Activated CD4-positive, alpha-beta T cell treated with anti-CD3 and anti-CD28 coated beads for 36 hours (primary cell): ENCODE data around the gene SLC22A4. TPM values are rescaled to one million over a fixed set of nuclear protein-coding genes. Genes with fewer than 3 reads are reported as not detected.

ENCODE experiments used
- ATAC-seq: fragments of 200-7000 bp; cut with Tn5 transposase; one replicate; pipeline ENCODE4 v1.10.0; 2021; ENCODE audit warnings: mild to moderate bottlenecking, moderate library complexity
- CTCF ChIA-PET: fragments of 350-600 bp; sonication (Branson Sonifier 250); formaldehyde crosslinking; loops from one replicate; lab custom pipeline; 2021; ENCODE audit warnings: antibody characterized with exemption; lab: Charles Lee
- POLR2A ChIA-PET: fragments of 350-600 bp; sonication (Branson Sonifier 250); formaldehyde crosslinking; loops from one replicate; lab custom pipeline; 2021; ENCODE audit warnings: antibody characterized with exemption, inconsistent platforms; lab: Charles Lee
- DNase-seq: peaks from one replicate; pipeline ENCODE4 v3.0.0-alpha.2; 2020
- H3K27ac Mint-ChIP-seq: one replicate; pipeline ENCODE4 v1.8.0; 2021; ENCODE audit warnings: mixed read lengths
- H3K27me3 Mint-ChIP-seq: one replicate; pipeline ENCODE4 v1.8.0; 2021; ENCODE audit warnings: mixed read lengths
- H3K36me3 Mint-ChIP-seq: one replicate; pipeline ENCODE4 v1.8.0; 2021; ENCODE audit warnings: low read depth, mixed read lengths
- H3K4me1 Mint-ChIP-seq: one replicate; pipeline ENCODE4 v1.8.0; 2021; ENCODE audit warnings: mixed read lengths
- H3K4me3 Mint-ChIP-seq: one replicate; pipeline ENCODE4 v1.8.0; 2021; ENCODE audit warnings: mild to moderate bottlenecking, moderate library complexity, mixed read lengths
- H3K9me3 Mint-ChIP-seq: one replicate; pipeline ENCODE4 v1.8.0; 2021; ENCODE audit warnings: low read depth, mixed read lengths
- intact Hi-C, 2 experiments: fragments of 100-400 bp; cut with DNase I in 1 of 2; cut with micrococcal nuclease in 1 of 2; formaldehyde crosslinking; loops; one replicate each; pipeline versions ENCODE4 v1.14.2 to v1.15.1; 2022 to 2024; cut with DNase I, micrococcal nuclease
- total RNA-seq, 2 experiments: library from RNA; stranded (reverse); gene quantifications; one replicate each; pipeline ENCODE4 v1.2.3, GENCODE V29; 2021

The SLC22A4 gene
- total RNA-seq, 2 experiments from 2014 or later = 0.66 to 1.1 TPM

- CTCF ChIA-PET = interaction anchor here (0.7 to 19.4 kb wide), 5 partner anchors 11 to 562 kb away, joined by 3 to 308 read pairs (median 3); partner anchors contain the start of gene LEAP2
- Mint-ChIP-seq H3K4me3 (no peak overlapping the region), H3K4me1 (peaks cover 27% of the 10 kb centered on the region), H3K9me3 (no peaks in the 10 kb centered on the region), H3K27me3 (no peaks in the 10 kb centered on the region), H3K36me3 (no peaks in the 10 kb centered on the region), H3K27ac (no peak overlapping the region)
- intact Hi-C loops = loop anchor here (1.0 to 5.0 kb wide), 3 partner anchors 320 to 438 kb away; no protein-coding TSS in a partner anchor
- ATAC-seq = no peak
- POLR2A ChIA-PET = no interaction called here
- no peak for DNase-seq
Observed at GRCh38 chr5:132384506-132385050, 90.4 kb downstream of the SLC22A4 start.

GRCh38 chr5:132385326-132386105 lies 91.3 kb downstream of the SLC22A4 start:
- Mint-ChIP-seq H3K4me3 (no peak overlapping the region), H3K36me3 (no peaks in the 10 kb centered on the region), H3K27ac (no peak overlapping the region), H3K4me1 (peaks cover 36% of the 10 kb centered on the region), H3K9me3 (no peaks in the 10 kb centered on the region), H3K27me3 (no peaks in the 10 kb centered on the region)
- DNase-seq (peak; percentile 83), ATAC-seq (peak; percentile 72)
- ChIA-PET POLR2A (interaction anchor here (0.5 kb wide), 1 partner anchor 111 kb away, joined by 3 read pairs; no protein-coding TSS in a partner anchor), CTCF (interaction anchor here (0.7 to 19.4 kb wide), 18 partner anchors 10 to 435 kb away, joined by 3 to 308 read pairs (median 6); no protein-coding TSS in a partner anchor)
- intact Hi-C loops = loop anchor here (1.0 to 5.0 kb wide), 10 partner anchors 25 to 437 kb away; no protein-coding TSS in a partner anchor

GRCh38 chr5:132386644-132387286 lies 92.6 kb downstream of the SLC22A4 start:
- H3K27ac Mint-ChIP-seq = peak overlapping the region; percentile 29
- H3K9me3 Mint-ChIP-seq = no peaks in the 10 kb centered on the region
- H3K27me3 Mint-ChIP-seq = no peaks in the 10 kb centered on the region
- intact Hi-C loops = loop anchor here (1.0 to 5.0 kb wide), 8 partner anchors 24 to 436 kb away; no protein-coding TSS in a partner anchor
- no peak overlapping the region for H3K4me3 Mint-ChIP-seq
- ATAC-seq = peak; percentile 87
- peak; percentile 88 for DNase-seq
- ChIA-PET CTCF (interaction anchor here (0.6 to 19.4 kb wide), 35 partner anchors 8 to 751 kb away, joined by 3 to 308 read pairs (median 5); partner anchors contain the start of gene SLC22A5), POLR2A (interaction anchor here (0.5 to 1.3 kb wide), 5 partner anchors 92 to 115 kb away, joined by 3 to 7 read pairs (median 3); no protein-coding TSS in a partner anchor)
- no peaks in the 10 kb centered on the region for H3K36me3 Mint-ChIP-seq
- H3K4me1 Mint-ChIP-seq = peaks cover 40% of the 10 kb centered on the region

DNA sequence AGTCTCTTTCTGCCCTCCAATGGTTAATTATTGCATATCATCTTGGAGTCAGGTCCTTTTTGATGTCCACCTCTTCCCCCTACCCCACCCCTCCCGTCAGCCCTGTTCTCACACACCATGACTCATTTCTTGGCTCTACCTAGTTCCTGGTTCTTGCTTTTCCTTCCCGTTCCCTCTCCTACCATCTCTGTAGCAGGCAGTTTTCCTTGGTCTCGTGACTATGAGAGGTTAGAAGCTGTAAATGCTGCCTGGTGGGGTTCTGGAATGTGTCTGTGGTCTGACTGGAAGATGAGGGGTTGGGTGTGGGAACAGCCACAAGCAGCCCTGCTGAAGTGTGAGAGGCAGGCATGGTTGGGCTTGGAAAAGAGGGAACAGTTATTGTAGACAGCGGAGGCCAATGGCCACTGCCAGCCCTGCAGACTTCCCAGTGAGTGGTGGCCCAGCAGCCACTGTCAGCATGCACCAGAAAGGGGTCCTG lies 93.5 kb downstream of the SLC22A4 start:
- H3K27ac Mint-ChIP-seq = no peak overlapping the region

GRCh38 chr5:132388244-132389050 lies 94.3 kb downstream of the SLC22A4 start:
- H3K36me3 Mint-ChIP-seq = no peaks in the 10 kb centered on the region
- no peak overlapping the region for H3K27ac Mint-ChIP-seq
- no peaks in the 10 kb centered on the region for H3K27me3 Mint-ChIP-seq
- H3K4me3 Mint-ChIP-seq = no peak overlapping the region
- ATAC-seq (no peak), DNase-seq (no peak)
- intact Hi-C loops = loop anchor here in 1 of 2 experiments (5.0 kb wide), 1 partner anchor 434 kb away; no protein-coding TSS in a partner anchor
- CTCF ChIA-PET = interaction anchor here (0.6 to 19.4 kb wide), 12 partner anchors 13 to 984 kb away, joined by 3 to 308 read pairs (median 4); no protein-coding TSS in a partner anchor
- H3K9me3 Mint-ChIP-seq = no peaks in the 10 kb centered on the region
- POLR2A ChIA-PET = interaction anchor here (0.8 to 1.4 kb wide), 2 partner anchors 92 to 108 kb away, joined by 3 to 4 read pairs; no protein-coding TSS in a partner anchor
- peaks cover 55% of the 10 kb centered on the region for H3K4me1 Mint-ChIP-seq

More for the DNA sequence above, 93.5 kb downstream of the SLC22A4 start:
- Mint-ChIP-seq H3K4me1 (peaks cover 48% of the 10 kb centered on the region), H3K9me3 (no peaks in the 10 kb centered on the region), H3K4me3 (no peak overlapping the region), H3K27me3 (no peaks in the 10 kb centered on the region), H3K36me3 (no peaks in the 10 kb centered on the region)
- no peak for ATAC-seq
- POLR2A ChIA-PET = interaction anchor here (1.4 kb wide), 1 partner anchor 93 kb away, joined by 3 read pairs; no protein-coding TSS in a partner anchor
- intact Hi-C loops = loop anchor here (2.0 to 5.0 kb wide), 3 partner anchors 23 to 435 kb away; no protein-coding TSS in a partner anchor
- CTCF ChIA-PET = interaction anchor here (0.5 to 19.4 kb wide), 17 partner anchors 14 to 985 kb away, joined by 3 to 308 read pairs (median 5); partner anchors contain the start of gene SLC22A5
- no peak for DNase-seq

DNA sequence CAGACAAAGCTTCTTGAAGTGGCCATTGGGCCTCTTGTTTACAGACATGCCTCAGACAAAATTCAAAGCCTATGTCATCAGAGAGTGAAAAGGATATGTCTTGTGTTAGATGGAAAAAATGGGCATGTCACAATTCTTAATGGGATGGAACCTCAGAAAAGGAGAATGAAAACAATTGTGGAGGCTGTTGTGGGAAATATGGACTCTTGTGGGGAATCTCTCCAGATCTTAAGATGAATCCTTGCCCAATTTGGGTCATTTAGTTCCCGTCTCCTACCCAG lies 94.8 kb downstream of the SLC22A4 start:
- H3K27me3 Mint-ChIP-seq = no peaks in the 10 kb centered on the region
- H3K4me3 Mint-ChIP-seq = no peak overlapping the region
- no peaks in the 10 kb centered on the region for H3K36me3 Mint-ChIP-seq
- H3K9me3 Mint-ChIP-seq = no peaks in the 10 kb centered on the region
- DNase-seq = no peak
- ChIA-PET POLR2A (interaction anchor here (0.8 kb wide), 1 partner anchor 108 kb away, joined by 4 read pairs; no protein-coding TSS in a partner anchor), CTCF (interaction anchor here (0.8 to 19.4 kb wide), 4 partner anchors 22 to 120 kb away, joined by 3 to 308 read pairs (median 18); no protein-coding TSS in a partner anchor)
- H3K27ac Mint-ChIP-seq = no peak overlapping the region
- ATAC-seq = no peak
- peaks cover 55% of the 10 kb centered on the region for H3K4me1 Mint-ChIP-seq
- intact Hi-C loops = loop anchor here in 1 of 2 experiments (5.0 kb wide), 1 partner anchor 433 kb away; no protein-coding TSS in a partner anchor

DNA sequence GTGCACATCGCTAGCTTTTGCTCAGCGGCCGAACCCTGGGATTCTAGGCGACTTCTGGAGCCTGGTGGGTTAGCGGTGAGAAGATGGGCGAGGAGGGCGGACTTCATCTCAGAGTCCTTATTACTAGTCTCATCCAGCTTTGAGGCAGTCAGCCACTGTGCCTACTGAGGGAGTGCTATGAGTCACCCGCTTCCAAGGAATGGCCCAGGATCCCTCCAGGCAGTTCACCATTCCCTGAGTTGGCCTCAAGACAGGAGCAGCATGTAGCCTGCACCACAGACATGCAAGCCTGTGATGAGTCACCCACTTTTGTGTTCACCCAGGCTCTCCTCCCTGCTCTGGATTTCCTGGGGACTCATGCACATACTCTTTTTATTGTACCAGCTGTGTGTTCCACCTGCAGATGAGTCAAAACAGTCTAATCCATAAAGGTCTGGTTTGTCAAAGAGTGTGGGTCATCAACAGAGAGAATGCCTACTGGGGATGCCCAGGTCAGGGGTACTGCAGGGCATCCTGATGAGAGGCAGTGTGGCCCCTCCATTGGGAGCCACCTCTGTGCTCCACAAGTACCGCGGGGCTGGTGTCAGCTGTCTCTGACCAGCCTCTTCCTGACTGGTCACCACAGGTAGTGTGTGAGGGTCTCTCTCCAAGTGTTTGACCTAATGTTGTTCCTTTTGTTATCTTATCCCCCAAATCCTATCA lies 95.5 kb downstream of the SLC22A4 start:
- Mint-ChIP-seq H3K4me3 (no peak overlapping the region), H3K36me3 (no peaks in the 10 kb centered on the region), H3K4me1 (peaks cover 61% of the 10 kb centered on the region), H3K27ac (no peak overlapping the region), H3K9me3 (no peaks in the 10 kb centered on the region), H3K27me3 (no peaks in the 10 kb centered on the region)
- ATAC-seq (peak; percentile 60), DNase-seq (peak; percentile 56)
- POLR2A ChIA-PET = interaction anchor here (0.6 to 1.5 kb wide), 3 partner anchors 91 to 761 kb away, joined by 3 read pairs; no protein-coding TSS in a partner anchor
- intact Hi-C loops = loop anchor here in 1 of 2 experiments (5.0 kb wide), 1 partner anchor 433 kb away; no protein-coding TSS in a partner anchor
- CTCF ChIA-PET = interaction anchor here (0.7 to 19.4 kb wide), 8 partner anchors 21 to 451 kb away, joined by 3 to 308 read pairs (median 4); no protein-coding TSS in a partner anchor

GRCh38 chr5:132391247-132391646 lies 97.1 kb downstream of the SLC22A4 start:
- Mint-ChIP-seq H3K4me1 (peaks cover 64% of the 10 kb centered on the region), H3K27ac (peak overlapping the region; percentile 33), H3K4me3 (no peak overlapping the region), H3K27me3 (no peaks in the 10 kb centered on the region), H3K9me3 (no peaks in the 10 kb centered on the region), H3K36me3 (no peaks in the 10 kb centered on the region)
- no peak for ATAC-seq
- ChIA-PET CTCF (interaction anchor here (0.8 to 19.4 kb wide), 5 partner anchors 15 to 422 kb away, joined by 3 to 308 read pairs (median 4); no protein-coding TSS in a partner anchor), POLR2A (interaction anchor here (1.0 kb wide), 1 partner anchor 96 kb away, joined by 3 read pairs; no protein-coding TSS in a partner anchor)
- intact Hi-C loops = no loop called here
- no peak for DNase-seq

GRCh38 chr5:132391870-132392269 lies 97.7 kb downstream of the SLC22A4 start:
- ChIA-PET CTCF (interaction anchor here (0.6 to 19.4 kb wide), 5 partner anchors 12 to 110 kb away, joined by 3 to 308 read pairs (median 4); no protein-coding TSS in a partner anchor), POLR2A (interaction anchor here (1.0 kb wide), 1 partner anchor 96 kb away, joined by 3 read pairs; no protein-coding TSS in a partner anchor)
- H3K4me3 Mint-ChIP-seq = no peak overlapping the region
- ATAC-seq (peak; percentile 50), DNase-seq (no peak)
- no peaks in the 10 kb centered on the region for H3K36me3 Mint-ChIP-seq
- intact Hi-C loops = no loop called here
- H3K4me1 Mint-ChIP-seq = peaks cover 64% of the 10 kb centered on the region
- no peaks in the 10 kb centered on the region for H3K27me3 Mint-ChIP-seq
- H3K27ac Mint-ChIP-seq = peak overlapping the region; percentile 59
- H3K9me3 Mint-ChIP-seq = no peaks in the 10 kb centered on the region
